GM12891 (cell line): Measurements from ENCODE around the gene SLC22A31. TPM values are rescaled to one million over a fixed set of nuclear protein-coding genes. Genes with fewer than 3 reads are reported as not detected.
A peak's percentile ranks its signal among the peaks of the same experiment; 100 is the strongest.
"Not testable (repeated sequence)": the region's sequence is repeated elsewhere in the genome, so short reads cannot be mapped to it uniquely, and the experiment has no call there.

Source experiments
- DNase-seq: peaks from one replicate; pipeline ENCODE4 v3.0.0; 2011; ENCODE audit warnings: low spot score; ENCODE audit not compliant: insufficient read length
- FAIRE-seq: peaks from 2 replicates; lab custom pipeline; 2011; peaks lifted over from hg19 to GRCh38; lab: Jason Lieb, UNC
- PAX5 ChIP-seq: IDR thresholded peaks from 2 replicates; pipeline ENCODE4 v1.6.1; 2011; ENCODE audit warnings: low read length, moderate library complexity, mild to moderate bottlenecking; ENCODE audit not compliant: insufficient read depth, severe bottlenecking
- POLR2A ChIP-seq: IDR thresholded peaks from 2 replicates; pipeline ENCODE4 v1.6.1; 2011; ENCODE audit warnings: low read depth, low read length, control low read depth
- POLR2AphosphoS5 ChIP-seq: IDR thresholded peaks from 2 replicates; pipeline ENCODE4 v1.6.1; 2011; ENCODE audit warnings: low read depth, low read length, control low read depth
- POU2F2 ChIP-seq: IDR thresholded peaks from 2 replicates; pipeline ENCODE4 v1.6.1; 2011; ENCODE audit warnings: low read depth, mild to moderate bottlenecking, control low read depth, low read length, moderate library complexity
- SPI1 ChIP-seq: IDR thresholded peaks from 2 replicates; pipeline ENCODE4 v1.6.1; 2011; ENCODE audit warnings: low read depth, low read length, control low read depth
- TAF1 ChIP-seq: IDR thresholded peaks from 2 replicates; pipeline ENCODE4 v1.6.1; 2011; ENCODE audit warnings: low read depth, low read length, control low read depth
- polyA plus RNA-seq: library from polyadenylated mRNA; unstranded; fragments of >200 nt; gene quantifications from one replicate; pipeline ENCODE4 v1.2.1, GENCODE V29; 2012; ENCODE audit warnings: low read depth, missing spikeins, inconsistent platforms; ENCODE audit not compliant: missing spikeins

Gene SLC22A31
- polyA plus RNA-seq, result 0.06 TPM

GRCh38 chr16:89200124-89200849 is at the start of gene SLC22A31:
TSS of gene SLC22A31 (minus strand) at chr16:89200537. CDS start at chr16:89200501, 36 bp downstream.
- TF ChIP-seq POLR2A (no peak), TAF1 (no peak), POU2F2 (no peak), PAX5 (no peak), POLR2AphosphoS5 (no peak), SPI1 (no peak)
- no peak for FAIRE-seq
- DNase-seq, result no peak

GRCh38 chr16:89248196-89248982 is 48.1 kb upstream of the SLC22A31 start:
- TF ChIP-seq POLR2AphosphoS5, result no peak
- TF ChIP-seq TAF1, result no peak
- no peak for TF ChIP-seq SPI1
- no peak for TF ChIP-seq POU2F2
- no peak for TF ChIP-seq POLR2A
- DNase-seq (no peak), FAIRE-seq (no peak)

GRCh38 chr16:89247734-89248075 is 47.4 kb upstream of the SLC22A31 start:
- peak; percentile 50 for FAIRE-seq
- not testable (repeated sequence) for DNase-seq

GRCh38 chr16:89246903-89247733 is 46.8 kb upstream of the SLC22A31 start:
- DNase-seq (peak; percentile 92), FAIRE-seq (peak; percentile 68)
- TF ChIP-seq POLR2A (no peak), POLR2AphosphoS5 (no peak), PAX5 (no peak)

GRCh38 chr16:89246383-89246902 is 46.1 kb upstream of the SLC22A31 start:
- TF ChIP-seq TAF1 (no peak), POLR2A (no peak), PAX5 (no peak), SPI1 (no peak), POLR2AphosphoS5 (no peak), POU2F2 (no peak)
- DNase-seq (no peak), FAIRE-seq (peak; percentile 63)

GRCh38 chr16:89244754-89245153 is 44.4 kb upstream of the SLC22A31 start:
- DNase-seq (no peak), FAIRE-seq (no peak)
- no peak for TF ChIP-seq PAX5
- TF ChIP-seq POU2F2, result no peak
- no peak for TF ChIP-seq POLR2A
- TF ChIP-seq SPI1, result no peak
- TF ChIP-seq POLR2AphosphoS5, result no peak
- no peak for TF ChIP-seq TAF1

- DNase-seq, result not testable (repeated sequence)
Measured at GRCh38 chr16:89244264-89244663, 43.9 kb upstream of the SLC22A31 start.

GRCh38 chr16:89243664-89244063 is 43.3 kb upstream of the SLC22A31 start:
- no peak for TF ChIP-seq POU2F2
- no peak for TF ChIP-seq POLR2AphosphoS5
- TF ChIP-seq PAX5, result no peak
- TF ChIP-seq TAF1, result no peak
- TF ChIP-seq POLR2A, result no peak
- no peak for TF ChIP-seq SPI1
- DNase-seq (no peak), FAIRE-seq (no peak)

More at GRCh38 chr16:89244264-89244663, 43.9 kb upstream of the SLC22A31 start:
- not testable (repeated sequence) for FAIRE-seq

- no peak for FAIRE-seq
- no peak for DNase-seq
- TF ChIP-seq POU2F2 (no peak), POLR2AphosphoS5 (no peak), SPI1 (no peak), POLR2A (no peak), PAX5 (no peak), TAF1 (no peak)
Measured at GRCh38 chr16:89242795-89243200, 42.5 kb upstream of the SLC22A31 start.
